Measurements from ENCODE around the gene CDC42. TPM values are rescaled to one million over a fixed set of nuclear protein-coding genes. Genes with fewer than 3 reads are reported as not detected.

The CDC42 gene
- total and polyA plus RNA-seq, 10 of the 15 experiments (the other 5 are each of a cell fraction or from before 2014, with no cell fraction given), result 184 to 479 (median 326) TPM

DNA sequence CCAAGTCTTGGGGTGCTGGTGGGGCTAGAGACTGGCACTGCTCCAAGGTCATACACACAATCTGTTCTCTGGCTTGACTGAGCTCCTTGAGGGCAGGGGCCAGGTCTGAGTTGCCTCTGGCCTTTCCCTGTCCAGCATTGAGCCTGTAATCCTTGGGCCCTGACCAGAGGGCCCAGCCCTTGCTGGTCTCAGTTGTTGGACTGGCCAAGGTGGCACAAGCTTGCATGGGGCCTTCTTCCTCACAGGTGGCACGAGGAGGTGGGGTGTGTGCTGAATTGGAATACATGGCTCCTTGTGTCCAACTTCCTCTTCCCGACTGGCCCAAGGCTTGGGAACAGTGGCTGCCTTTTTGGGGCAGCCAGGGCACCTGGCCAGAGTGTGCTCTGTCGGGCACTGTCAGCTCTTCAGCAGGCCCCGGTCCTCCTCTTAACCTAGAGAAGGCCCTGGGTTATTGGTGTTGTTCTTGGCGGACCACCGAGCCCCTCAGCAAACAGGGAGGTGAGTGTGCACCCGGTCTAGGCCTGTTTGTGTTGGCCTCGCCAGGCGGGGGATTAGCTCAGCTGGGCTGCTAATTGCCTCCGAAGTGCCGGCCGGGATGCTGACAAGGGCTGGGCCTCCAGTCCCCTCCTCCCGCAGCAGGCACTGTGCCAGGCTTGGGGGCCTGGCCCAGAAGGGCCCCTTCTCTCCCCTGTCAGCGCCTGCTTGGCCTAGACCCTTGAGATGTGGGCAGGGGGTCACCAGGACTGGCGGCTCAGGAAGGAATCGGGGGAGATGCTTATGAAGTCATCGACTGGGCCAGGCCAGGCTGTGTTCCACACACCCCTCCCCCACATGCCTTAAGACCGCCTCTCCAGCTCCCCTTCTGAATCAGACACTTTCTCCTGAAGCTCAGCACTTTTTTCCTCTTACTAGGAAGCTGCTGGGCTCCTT is 61.8 kb downstream of the CDC42 start:
- H3K36me3 ChIP-seq (ENCODE audit: control insufficient read depth in 2 of 2, insufficient read depth in 2 of 2, low read length in 1 of 2), result peaks cover 15 to 21% of the 10 kb centered on the region in 2 experiments; a peak in 3 of 4 replicates
- no TSS peak for BruUV-seq (replicated peaks)
- H3K27me3 ChIP-seq (replicated peaks in 1 of 2; ENCODE audit: control insufficient read depth in 2 of 2, insufficient read depth in 2 of 2, low read length in 1 of 2), result no peaks in the 10 kb centered on the region
- H3K4me2 ChIP-seq (ENCODE audit: control insufficient read depth, insufficient read depth), result no peak overlapping the region
- no peaks in the 10 kb centered on the region for H3K9me3 ChIP-seq (replicated peaks; ENCODE audit: control insufficient read depth, insufficient read depth, low read length)
- peaks cover 11% of the 10 kb centered on the region for H4K20me1 ChIP-seq (ENCODE audit: control insufficient read depth, insufficient read depth)
- CTCF ChIA-PET, result interaction anchor here (0.9 to 1.6 kb wide), 2 partner anchors 9 to 13 kb away, joined by 3 to 4 read pairs; no protein-coding TSS in a partner anchor
- no peak overlapping the region for H3K9ac ChIP-seq (ENCODE audit: control insufficient read depth, insufficient read depth, low read length)
- 86% methylated on average over 18 of the region's 18 CpGs for WGBS (ENCODE audit: insufficient coverage, insufficient replicate concordance, low lambda C conversion rate, missing lambda C conversion rate)
- SMC1A ChIA-PET (ENCODE audit: uncharacterized antibody, unreplicated experiment), result interaction anchor here (2.3 kb wide), 1 partner anchor 9 kb away, joined by 8 read pairs; no protein-coding TSS in a partner anchor
- POLR2A ChIA-PET, result no interaction called here
- ATAC-seq, result no peak
- FAIRE-seq, result no peak
- intact Hi-C loops (cut with micrococcal nuclease; ENCODE audit: unreplicated experiment) (no loop called here), in situ Hi-C loops (cut with MboI) (no loop called here)
- no peak for DNase-seq (ENCODE audit: low read depth, low spot score)
- no peak overlapping the region for H3K4me3 ChIP-seq
- peaks cover 46% of the 10 kb centered on the region for H3K4me1 ChIP-seq (ENCODE audit: control insufficient read depth, insufficient read depth, low read length)
- H3K27ac ChIP-seq (ENCODE audit: control insufficient read depth, insufficient read depth), result no peak overlapping the region
- no peaks in the 10 kb centered on the region for H3K79me2 ChIP-seq (ENCODE audit: control insufficient read depth, insufficient read depth, low read length)
- H2AFZ ChIP-seq (ENCODE audit: control insufficient read depth, low read depth, low read length), result no peak overlapping the region
- RAD21 ChIA-PET (ENCODE audit: unreplicated experiment), result no interaction called here
- TF ChIP-seq SMC3 (IDR thresholded peaks at IDR 0.05; ENCODE audit: borderline replicate concordance, low read length), result no peak
- TF ChIP-seq, protein P1, sequence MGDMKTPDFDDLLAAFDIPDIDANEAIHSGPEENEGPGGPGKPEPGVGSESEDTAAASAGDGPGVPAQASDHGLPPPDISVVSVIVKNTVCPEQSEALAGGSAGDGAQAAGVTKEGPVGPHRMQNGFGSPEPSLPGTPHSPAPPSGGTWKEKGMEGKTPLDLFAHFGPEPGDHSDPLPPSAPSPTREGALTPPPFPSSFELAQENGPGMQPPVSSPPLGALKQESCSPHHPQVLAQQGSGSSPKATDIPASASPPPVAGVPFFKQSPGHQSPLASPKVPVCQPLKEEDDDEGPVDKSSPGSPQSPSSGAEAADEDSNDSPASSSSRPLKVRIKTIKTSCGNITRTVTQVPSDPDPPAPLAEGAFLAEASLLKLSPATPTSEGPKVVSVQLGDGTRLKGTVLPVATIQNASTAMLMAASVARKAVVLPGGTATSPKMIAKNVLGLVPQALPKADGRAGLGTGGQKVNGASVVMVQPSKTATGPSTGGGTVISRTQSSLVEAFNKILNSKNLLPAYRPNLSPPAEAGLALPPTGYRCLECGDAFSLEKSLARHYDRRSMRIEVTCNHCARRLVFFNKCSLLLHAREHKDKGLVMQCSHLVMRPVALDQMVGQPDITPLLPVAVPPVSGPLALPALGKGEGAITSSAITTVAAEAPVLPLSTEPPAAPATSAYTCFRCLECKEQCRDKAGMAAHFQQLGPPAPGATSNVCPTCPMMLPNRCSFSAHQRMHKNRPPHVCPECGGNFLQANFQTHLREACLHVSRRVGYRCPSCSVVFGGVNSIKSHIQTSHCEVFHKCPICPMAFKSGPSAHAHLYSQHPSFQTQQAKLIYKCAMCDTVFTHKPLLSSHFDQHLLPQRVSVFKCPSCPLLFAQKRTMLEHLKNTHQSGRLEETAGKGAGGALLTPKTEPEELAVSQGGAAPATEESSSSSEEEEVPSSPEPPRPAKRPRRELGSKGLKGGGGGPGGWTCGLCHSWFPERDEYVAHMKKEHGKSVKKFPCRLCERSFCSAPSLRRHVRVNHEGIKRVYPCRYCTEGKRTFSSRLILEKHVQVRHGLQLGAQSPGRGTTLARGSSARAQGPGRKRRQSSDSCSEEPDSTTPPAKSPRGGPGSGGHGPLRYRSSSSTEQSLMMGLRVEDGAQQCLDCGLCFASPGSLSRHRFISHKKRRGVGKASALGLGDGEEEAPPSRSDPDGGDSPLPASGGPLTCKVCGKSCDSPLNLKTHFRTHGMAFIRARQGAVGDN (IDR thresholded peaks at IDR 0.05), result no peak
- no peak for TF ChIP-seq STAT1 (conservative IDR thresholded peaks at IDR 0.05)
- TF ChIP-seq, protein P2, sequence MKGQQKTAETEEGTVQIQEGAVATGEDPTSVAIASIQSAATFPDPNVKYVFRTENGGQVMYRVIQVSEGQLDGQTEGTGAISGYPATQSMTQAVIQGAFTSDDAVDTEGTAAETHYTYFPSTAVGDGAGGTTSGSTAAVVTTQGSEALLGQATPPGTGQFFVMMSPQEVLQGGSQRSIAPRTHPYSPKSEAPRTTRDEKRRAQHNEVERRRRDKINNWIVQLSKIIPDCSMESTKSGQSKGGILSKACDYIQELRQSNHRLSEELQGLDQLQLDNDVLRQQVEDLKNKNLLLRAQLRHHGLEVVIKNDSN (IDR thresholded peaks at IDR 0.05; ENCODE audit: borderline replicate concordance, extremely low read length, insufficient read depth, low read depth, low read length), result no peak
- TF ChIP-seq, protein P3, sequence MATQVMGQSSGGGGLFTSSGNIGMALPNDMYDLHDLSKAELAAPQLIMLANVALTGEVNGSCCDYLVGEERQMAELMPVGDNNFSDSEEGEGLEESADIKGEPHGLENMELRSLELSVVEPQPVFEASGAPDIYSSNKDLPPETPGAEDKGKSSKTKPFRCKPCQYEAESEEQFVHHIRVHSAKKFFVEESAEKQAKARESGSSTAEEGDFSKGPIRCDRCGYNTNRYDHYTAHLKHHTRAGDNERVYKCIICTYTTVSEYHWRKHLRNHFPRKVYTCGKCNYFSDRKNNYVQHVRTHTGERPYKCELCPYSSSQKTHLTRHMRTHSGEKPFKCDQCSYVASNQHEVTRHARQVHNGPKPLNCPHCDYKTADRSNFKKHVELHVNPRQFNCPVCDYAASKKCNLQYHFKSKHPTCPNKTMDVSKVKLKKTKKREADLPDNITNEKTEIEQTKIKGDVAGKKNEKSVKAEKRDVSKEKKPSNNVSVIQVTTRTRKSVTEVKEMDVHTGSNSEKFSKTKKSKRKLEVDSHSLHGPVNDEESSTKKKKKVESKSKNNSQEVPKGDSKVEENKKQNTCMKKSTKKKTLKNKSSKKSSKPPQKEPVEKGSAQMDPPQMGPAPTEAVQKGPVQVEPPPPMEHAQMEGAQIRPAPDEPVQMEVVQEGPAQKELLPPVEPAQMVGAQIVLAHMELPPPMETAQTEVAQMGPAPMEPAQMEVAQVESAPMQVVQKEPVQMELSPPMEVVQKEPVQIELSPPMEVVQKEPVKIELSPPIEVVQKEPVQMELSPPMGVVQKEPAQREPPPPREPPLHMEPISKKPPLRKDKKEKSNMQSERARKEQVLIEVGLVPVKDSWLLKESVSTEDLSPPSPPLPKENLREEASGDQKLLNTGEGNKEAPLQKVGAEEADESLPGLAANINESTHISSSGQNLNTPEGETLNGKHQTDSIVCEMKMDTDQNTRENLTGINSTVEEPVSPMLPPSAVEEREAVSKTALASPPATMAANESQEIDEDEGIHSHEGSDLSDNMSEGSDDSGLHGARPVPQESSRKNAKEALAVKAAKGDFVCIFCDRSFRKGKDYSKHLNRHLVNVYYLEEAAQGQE (IDR thresholded peaks at IDR 0.05; ENCODE audit: low read depth, low read length), result no peak

Data from GM12878 (cell line).